GM12892 (cell line): ENCODE data around the gene PCDHAC1.

Experiments
- DNase-seq: peaks from one replicate; pipeline ENCODE4 v3.0.0; 2011; ENCODE audit not compliant: insufficient read length
- FAIRE-seq: peaks from 2 replicates; lab custom pipeline; 2011; peaks lifted over from hg19 to GRCh38; lab: Jason Lieb, UNC
- POLR2A ChIP-seq: IDR thresholded peaks from 2 replicates; pipeline ENCODE4 v1.6.1; 2011; ENCODE audit warnings: low read depth, low read length, control low read depth
- POLR2AphosphoS5 ChIP-seq: IDR thresholded peaks from 2 replicates; pipeline ENCODE4 v1.6.1; 2011; ENCODE audit warnings: low read depth, low read length, control low read depth
- TAF1 ChIP-seq: IDR thresholded peaks from 2 replicates; pipeline ENCODE4 v1.6.1; 2011; ENCODE audit warnings: low read depth, mild to moderate bottlenecking, control low read depth, low read length, borderline replicate concordance

Gene PCDHAC1

DNA sequence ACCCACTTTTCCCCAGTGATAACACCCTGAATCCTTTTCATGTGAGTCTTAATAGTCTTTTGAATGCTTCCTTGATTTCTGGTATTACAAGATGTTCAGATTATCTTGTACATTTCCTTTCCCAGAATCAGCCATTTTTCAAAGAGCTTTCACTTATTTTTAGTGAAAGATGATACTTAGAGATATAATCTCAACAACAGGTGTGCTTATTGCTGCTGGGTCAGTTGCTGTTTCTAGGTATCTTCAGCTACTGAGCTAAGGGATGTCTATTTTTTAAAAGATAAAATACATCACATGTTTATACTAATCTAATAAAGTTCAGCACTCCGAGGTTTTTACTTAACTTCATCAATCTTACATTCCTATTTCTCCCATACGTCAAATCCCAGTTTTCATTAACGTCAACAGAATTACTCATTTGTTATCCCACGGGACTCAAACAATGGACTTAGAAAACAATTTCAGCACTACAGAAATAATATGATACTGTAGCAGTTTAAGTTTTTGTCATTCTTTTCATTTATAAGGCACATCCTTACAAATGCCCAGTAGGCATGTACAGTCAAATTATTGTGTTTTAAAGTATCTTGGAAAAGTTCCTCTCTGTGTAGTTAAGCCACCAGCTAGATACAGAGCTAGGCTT is 9.0 kb downstream of the PCDHAC1 start:
- TF ChIP-seq TAF1 (no peak), POLR2AphosphoS5 (no peak), POLR2A (no peak)
- DNase-seq (no peak), FAIRE-seq (no peak)

DNA sequence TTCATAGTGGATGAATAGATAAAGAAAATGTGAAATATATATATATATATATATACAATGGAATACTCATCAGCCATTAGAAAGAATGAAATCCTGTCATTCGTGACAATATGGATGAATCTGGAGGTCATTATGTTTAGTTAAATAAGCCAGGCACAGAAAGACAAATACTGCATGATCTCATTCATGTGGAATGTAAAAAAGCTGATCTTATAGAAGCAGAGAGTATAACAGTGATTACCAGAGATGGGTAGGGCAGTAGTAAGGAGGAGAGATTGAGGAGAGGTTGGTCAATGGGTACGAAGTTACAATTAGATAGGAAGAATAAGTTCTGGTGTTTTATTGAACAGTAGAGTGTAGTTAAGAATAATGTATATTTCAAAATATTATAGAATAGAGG is 20.5 kb downstream of the PCDHAC1 start:
- FAIRE-seq (no peak), DNase-seq (no peak)
- TF ChIP-seq POLR2AphosphoS5 (no peak), TAF1 (no peak), POLR2A (no peak)

DNA sequence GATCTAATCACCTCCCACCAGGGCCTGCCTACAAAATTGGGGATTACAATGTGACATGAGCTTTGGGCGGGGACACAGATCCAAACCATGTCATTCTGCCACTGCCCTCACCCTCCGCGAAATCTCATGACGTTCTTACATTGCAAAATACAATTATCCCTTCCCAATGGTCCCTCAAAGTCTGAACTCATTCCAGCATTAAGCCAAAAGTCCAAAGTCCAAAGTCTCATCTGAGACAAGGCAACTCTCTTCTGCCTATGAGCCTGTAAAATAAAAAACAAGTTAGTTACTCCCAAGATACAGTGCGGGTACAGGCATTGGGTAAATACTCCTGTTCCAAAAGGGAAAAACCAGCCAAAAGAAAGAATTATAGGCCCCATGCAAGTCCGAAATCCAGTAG is 25.5 kb downstream of the PCDHAC1 start:
- TF ChIP-seq TAF1 (no peak), POLR2AphosphoS5 (no peak), POLR2A (no peak)
- FAIRE-seq = no peak

GRCh38 chr5:140953234-140953633 is 27.1 kb downstream of the PCDHAC1 start:
- TF ChIP-seq POLR2A (no peak), POLR2AphosphoS5 (no peak), TAF1 (no peak)
- no peak for DNase-seq
- no peak for FAIRE-seq

More for the DNA sequence above, 25.5 kb downstream of the PCDHAC1 start:
- DNase-seq = no peak

DNA sequence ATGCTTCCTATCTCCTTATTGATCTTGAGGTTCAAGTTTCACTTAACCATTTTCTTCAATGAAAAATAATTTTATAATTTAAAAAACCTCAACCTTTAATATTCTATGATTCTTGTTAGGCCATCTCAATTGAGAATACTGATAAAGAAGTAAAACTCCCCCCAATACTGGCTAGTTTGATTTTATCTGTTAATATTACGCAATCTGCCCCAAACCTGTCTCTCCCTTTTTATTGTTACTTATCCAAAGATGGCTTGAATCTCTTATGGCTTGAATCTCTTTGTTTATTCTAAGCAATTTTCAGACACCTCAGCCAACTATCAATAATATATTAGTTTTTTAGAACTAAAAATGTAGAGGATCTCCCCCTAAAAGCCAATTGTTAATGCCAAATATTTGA is 36.1 kb downstream of the PCDHAC1 start:
- DNase-seq (no peak), FAIRE-seq (no peak)
- TF ChIP-seq TAF1 (no peak), POLR2AphosphoS5 (no peak), POLR2A (no peak)

DNA sequence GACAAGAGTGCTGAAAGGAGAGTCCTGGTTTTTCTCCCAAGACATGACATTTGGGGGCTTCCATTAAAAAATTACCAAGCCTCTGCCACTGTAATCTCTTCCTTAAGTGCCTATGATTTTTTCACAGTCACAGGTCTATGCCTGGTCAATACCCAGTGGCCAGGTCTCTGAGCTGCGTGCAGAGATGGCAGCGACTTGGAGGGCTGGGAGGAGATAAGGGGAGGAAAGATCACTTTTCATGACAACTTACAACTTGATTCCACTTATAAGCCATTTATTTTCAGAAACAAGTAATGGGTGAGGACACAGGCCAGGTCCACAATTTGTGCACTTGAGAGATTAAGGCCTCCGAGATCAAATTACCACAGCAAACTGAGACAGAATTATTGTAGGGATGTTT is 38.3 kb downstream of the PCDHAC1 start:
- FAIRE-seq (no peak), DNase-seq (no peak)
- TF ChIP-seq POLR2AphosphoS5 = no peak
- TF ChIP-seq TAF1 = no peak
- TF ChIP-seq POLR2A = no peak

DNA sequence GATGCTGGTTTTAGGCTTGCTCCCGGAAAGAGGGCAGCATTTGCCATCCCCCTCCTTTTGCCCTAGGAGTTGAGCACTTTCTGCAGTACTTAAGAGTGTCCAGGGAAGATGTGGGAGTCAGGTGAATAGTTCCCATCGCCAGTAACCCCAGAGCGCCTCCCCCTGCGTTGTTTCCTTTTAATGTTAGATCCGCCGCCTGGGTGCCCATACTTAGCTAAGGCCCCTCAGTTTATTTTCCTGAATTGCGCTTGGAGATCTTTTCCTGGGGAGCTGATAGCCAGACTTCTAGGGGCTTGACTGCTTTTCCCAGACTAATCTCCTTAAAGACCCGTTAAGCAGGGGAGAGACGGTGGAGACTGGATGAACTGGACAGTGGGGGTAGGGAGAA is 39.8 kb downstream of the PCDHAC1 start:
- TF ChIP-seq POLR2A (no peak), TAF1 (no peak), POLR2AphosphoS5 (no peak)
- FAIRE-seq (no peak), DNase-seq (no peak)

DNA sequence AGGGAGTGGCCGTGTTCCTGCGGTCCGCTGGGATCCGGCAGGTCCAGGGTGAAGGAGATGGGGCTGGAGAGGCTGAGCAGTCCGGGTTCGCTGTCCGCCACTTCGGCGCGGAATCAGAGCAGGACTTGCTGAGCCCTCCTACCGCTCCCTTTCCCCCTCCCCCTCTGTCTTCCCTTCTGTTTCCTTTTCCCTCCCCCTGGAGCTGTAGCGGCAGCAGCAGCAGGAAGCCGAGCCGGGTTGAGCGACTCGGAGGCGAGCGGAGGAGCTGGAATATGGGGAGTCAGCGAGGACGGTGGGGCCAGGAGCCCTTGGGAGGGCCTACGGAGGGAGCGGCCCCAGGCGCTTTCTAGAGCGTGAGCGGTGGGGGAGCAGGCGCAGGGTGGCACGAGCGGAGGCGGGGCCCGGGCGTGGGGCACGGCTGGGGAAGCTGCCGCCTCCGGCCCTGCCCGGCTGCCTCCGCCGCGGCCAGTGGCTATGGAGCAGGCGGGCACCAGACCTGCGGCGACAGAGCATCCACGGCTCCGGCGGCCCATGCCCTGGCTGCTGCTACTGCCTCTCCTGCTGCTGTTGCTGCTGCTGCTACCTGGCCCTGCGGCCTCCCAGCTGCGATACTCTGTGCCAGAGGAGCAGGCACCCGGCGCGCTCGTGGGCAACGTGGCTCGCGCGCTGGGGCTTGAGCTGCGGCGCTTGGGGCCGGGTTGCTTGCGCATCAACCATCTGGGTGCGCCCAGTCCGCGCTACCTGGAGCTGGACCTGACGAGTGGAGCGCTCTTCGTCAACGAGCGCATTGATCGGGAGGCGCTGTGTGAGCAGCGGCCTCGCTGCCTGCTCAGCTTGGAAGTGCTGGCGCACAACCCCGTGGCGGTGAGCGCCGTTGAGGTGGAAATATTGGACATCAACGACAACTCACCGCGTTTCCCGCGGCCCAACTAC is 40.5 kb downstream of the PCDHAC1 start, which contains the start of gene PCDHAC2:
Gene PCDHAC2, plus strand, starts transcription at position 184 of the 933 bp plus-strand sequence. Its CDS starts 291 bp downstream, at position 475.
- FAIRE-seq (no peak), DNase-seq (no peak)
- TF ChIP-seq POLR2AphosphoS5 (no peak), TAF1 (no peak), POLR2A (no peak)

- no peak for FAIRE-seq
- TF ChIP-seq POLR2AphosphoS5 (no peak), TAF1 (no peak), POLR2A (no peak)
- DNase-seq = no peak
Measured at GRCh38 chr5:140967226-140967893, 41.3 kb downstream of the PCDHAC1 start.

- no peak for DNase-seq
- FAIRE-seq = no peak
- TF ChIP-seq POLR2AphosphoS5 = no peak
- no peak for TF ChIP-seq TAF1
- TF ChIP-seq POLR2A = no peak
Measured at GRCh38 chr5:140969880-140970279, 43.8 kb downstream of the PCDHAC1 start.

DNA sequence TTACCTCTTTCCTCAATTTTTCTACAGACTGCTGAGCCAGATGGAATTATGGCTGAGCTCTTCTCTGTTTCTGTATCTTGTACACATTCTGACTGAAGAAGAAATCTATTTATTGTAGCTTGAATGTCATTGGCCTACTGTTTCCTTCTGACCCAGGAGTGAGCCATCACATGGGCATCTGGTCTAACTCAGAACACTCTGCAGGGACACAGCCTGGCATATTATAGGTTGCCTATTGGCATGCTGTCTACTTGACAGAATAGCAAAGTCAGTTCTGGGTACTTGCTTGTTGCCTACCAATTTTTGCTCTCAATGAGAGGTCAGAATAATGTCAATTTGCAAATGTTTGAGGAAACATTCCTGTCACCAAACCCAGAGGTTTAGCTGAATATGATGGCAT is 47.5 kb downstream of the PCDHAC1 start:
- DNase-seq (no peak), FAIRE-seq (no peak)
- no peak for TF ChIP-seq TAF1
- TF ChIP-seq POLR2A = no peak
- no peak for TF ChIP-seq POLR2AphosphoS5

- no peak for TF ChIP-seq TAF1
- no peak for TF ChIP-seq POLR2AphosphoS5
- FAIRE-seq (no peak), DNase-seq (no peak)
Measured at GRCh38 chr5:140977003-140977402, 50.9 kb downstream of the PCDHAC1 start.
